NCI-H1694 (cell line): ENCODE data around the gene ZNF281.
"Not testable (repeated sequence)": the region's sequence is repeated elsewhere in the genome, so short reads cannot be mapped to it uniquely, and the experiment has no call there.

Experiments used
- DNase-seq: peaks from one replicate; lab custom pipeline; 2025; lab: John Stamatoyannopoulos, UW

ZNF281 gene

GRCh38 chr1:200364091-200364759 is 45.6 kb downstream of the ZNF281 start:
- no peak for DNase-seq

- no peak for DNase-seq
Measured at GRCh38 chr1:200363264-200363933, 46.4 kb downstream of the ZNF281 start.

GRCh38 chr1:200362421-200362820 is 47.4 kb downstream of the ZNF281 start:
- DNase-seq: no peak

- no peak for DNase-seq
Measured at GRCh38 chr1:200359610-200360163, 50.1 kb downstream of the ZNF281 start.

GRCh38 chr1:200357925-200358324 is 51.9 kb downstream of the ZNF281 start:
- not testable (repeated sequence) for DNase-seq

GRCh38 chr1:200355801-200356200 is 54.0 kb downstream of the ZNF281 start:
- DNase-seq: no peak
